ENCODE measurements around the gene XPA. TPM values are rescaled to one million over a fixed set of nuclear protein-coding genes. Genes with fewer than 3 reads are reported as not detected.

XPA gene
- total and polyA plus RNA-seq, 2 of the 13 experiments (the other 11 are each of a cell fraction or from before 2014, with no cell fraction given), result 2.3 to 15.2 TPM

- Histone ChIP-seq H4K20me1 (ENCODE audit: insufficient read depth, low read length) (no peaks in the 10 kb centered on the region), H2AFZ (ENCODE audit: low read length) (no peak overlapping the region)
Observed at GRCh38 chr9:97740848-97741821, 44.0 kb upstream of the XPA start.

More at GRCh38 chr9:97740848-97741821, 44.0 kb upstream of the XPA start:
- Histone ChIP-seq H3K9ac (ENCODE audit: insufficient read depth, low read depth, low read length) (no peak overlapping the region), H3K9me3 (ENCODE audit: low read length) (no peaks in the 10 kb centered on the region), H3K27me3 (ENCODE audit: control insufficient read depth in 1 of 2, insufficient read depth in 2 of 2, low read length in 2 of 2) (no peaks in the 10 kb centered on the region), H3K79me2 (ENCODE audit: insufficient read depth, low read length) (no peaks in the 10 kb centered on the region), H3K27ac (ENCODE audit: extremely low read length, insufficient read depth, low read length) (no peak overlapping the region), H3K4me3 (replicated peaks in 1 of 3; ENCODE audit: insufficient read depth in 1 of 3, low read depth in 2 of 3, low read length in 3 of 3) (no peak overlapping the region), H3K4me2 (ENCODE audit: low read depth, low read length) (no peak overlapping the region), H3K36me3 (replicated peaks in 1 of 2; ENCODE audit: control insufficient read depth in 1 of 2, insufficient read depth in 2 of 2, low read length in 2 of 2) (no peaks in the 10 kb centered on the region), H3K4me1 (ENCODE audit: insufficient read depth, low read length) (no peaks in the 10 kb centered on the region)
- ChIA-PET POLR2A (no interaction called here), CTCF (ENCODE audit: low intra/inter-chr PET ratio, low total read pairs) (no interaction called here)
- intact Hi-C loops (cut with micrococcal nuclease; ENCODE audit: unreplicated experiment), result no loop called here
- BruUV-seq (replicated peaks), result no TSS peak
- TF ChIP-seq SRF (IDR thresholded peaks at IDR 0.05; ENCODE audit: low read depth, low read length), result no peak
- no peak for TF ChIP-seq ZNF556 (CRISPR knock-in tag; IDR thresholded peaks at IDR 0.05; ENCODE audit: borderline replicate concordance)
- no peak for TF ChIP-seq RFX1 (IDR thresholded peaks at IDR 0.05)
- no peak for TF ChIP-seq HMG20A (CRISPR knock-in tag; IDR thresholded peaks at IDR 0.05; ENCODE audit: borderline replicate concordance)
- TF ChIP-seq ZNF574 (CRISPR knock-in tag; IDR thresholded peaks at IDR 0.05), result no peak
- no peak for TF ChIP-seq CSRNP1 (CRISPR knock-in tag; IDR thresholded peaks at IDR 0.05)
- no peak for TF ChIP-seq ISX (CRISPR knock-in tag; conservative IDR thresholded peaks at IDR 0.05)
- no peak for TF ChIP-seq SUZ12 (IDR thresholded peaks at IDR 0.05; ENCODE audit: low read depth, low read length)
- no peak for TF ChIP-seq CENPBD1 (CRISPR knock-in tag; IDR thresholded peaks at IDR 0.05; ENCODE audit: borderline replicate concordance, low read depth)
- no peak for TF ChIP-seq ZNF205 (CRISPR knock-in tag; IDR thresholded peaks at IDR 0.05)
- no peak for TF ChIP-seq REL (CRISPR knock-in tag; conservative IDR thresholded peaks at IDR 0.05)
- FAIRE-seq (no peak), ATAC-seq (no peak), DNase-seq (ENCODE audit: low spot score) (no peak)
- WGBS (ENCODE audit: low lambda C conversion rate), result 73% methylated on average over 51 of the region's 56 CpGs
- in situ Hi-C loops (cut with HindIII; ENCODE audit: extremely low pct_ligation_motif_present, low pct_unique_long_range_greater_than_20kb), result no loop called here

Measured in HepG2 (cell line).